Measurements from ENCODE around the gene HSD3B2. TPM values are rescaled to one million over a fixed set of nuclear protein-coding genes. Genes with fewer than 3 reads are reported as not detected.

The HSD3B2 gene
- total and polyA plus RNA-seq, 2 of the 13 experiments (the other 11 are each of a cell fraction or from before 2014, with no cell fraction given): 0.20 TPM; not detected in 1

DNA sequence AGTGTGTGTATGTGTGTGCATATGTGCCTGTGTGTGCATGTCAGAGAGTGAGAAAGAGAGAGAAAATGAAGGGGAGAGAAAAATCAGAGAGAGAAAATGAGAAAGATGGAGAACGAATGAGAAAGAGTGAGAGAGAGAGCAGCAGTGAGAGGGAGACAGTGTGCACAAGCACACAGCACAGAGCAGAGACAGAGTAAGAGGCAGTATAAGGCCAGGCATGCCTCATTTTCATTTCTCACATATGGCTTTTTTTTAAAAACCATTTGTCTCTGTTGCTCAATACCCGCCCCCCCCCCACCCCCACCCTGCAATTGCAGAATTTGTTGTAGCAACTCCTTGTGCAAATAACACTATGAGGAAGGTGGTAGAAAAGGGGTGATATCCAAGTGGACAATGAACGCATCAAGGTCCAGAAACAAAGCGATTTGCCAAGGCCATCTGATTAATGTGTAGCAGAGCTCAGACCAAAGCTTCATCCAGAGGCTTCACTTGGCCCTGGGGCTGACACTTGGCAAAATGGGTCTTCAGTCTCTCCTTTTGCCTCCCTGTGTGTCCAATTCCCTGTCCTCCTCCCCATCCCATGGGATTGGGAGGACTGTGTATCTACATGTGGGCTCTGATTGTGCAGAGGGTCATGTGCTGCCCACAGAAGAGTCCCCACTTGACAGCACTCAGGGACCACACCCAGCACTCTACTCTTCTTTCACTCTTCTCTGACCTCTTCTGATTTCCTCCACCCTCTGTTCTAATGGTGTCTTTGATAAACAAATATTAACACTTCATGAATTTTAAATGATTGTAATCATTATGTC, 53.1 kb downstream of the HSD3B2 start (continued):
- TF ChIP-seq ZBTB43 (CRISPR knock-in tag; conservative IDR thresholded peaks at IDR 0.05) (no peak), ZNF207 (IDR thresholded peaks at IDR 0.05; ENCODE audit: borderline replicate concordance) (no peak), HNF4A (CRISPR knock-in tag; IDR thresholded peaks at IDR 0.05) (peak; percentile 56), MAF1 (CRISPR knock-in tag; IDR thresholded peaks at IDR 0.05; ENCODE audit: borderline replicate concordance) (no peak), NCOR1 (IDR thresholded peaks at IDR 0.05; ENCODE audit: borderline replicate concordance, low read length) (peak; percentile 29; the same call in 1 of the 2 replicates), ZNF263 (CRISPR knock-in tag; IDR thresholded peaks at IDR 0.05) (peak; percentile 63; the same call in 1 of the 2 replicates), HHEX (CRISPR knock-in tag; IDR thresholded peaks at IDR 0.05) (peak; percentile 36; the same call in 1 of the 2 replicates), FOXP1 (IDR thresholded peaks at IDR 0.05) (no peak), FOXP1 (CRISPR knock-in tag; IDR thresholded peaks at IDR 0.05) (peak; percentile 60), PRDM4 (CRISPR knock-in tag; IDR thresholded peaks at IDR 0.05; ENCODE audit: borderline replicate concordance) (no peak), HNF4G (IDR thresholded peaks at IDR 0.05; ENCODE audit: borderline replicate concordance, low read depth, low read length) (0 out of 2 replicates have a peak, but pooled peaks have one; percentile 22), HNF4G (CRISPR knock-in tag; IDR thresholded peaks at IDR 0.05; ENCODE audit: borderline replicate concordance, low read depth) (no peak), ZNF17 (CRISPR knock-in tag; IDR thresholded peaks at IDR 0.05) (no peak), SRF (IDR thresholded peaks at IDR 0.05; ENCODE audit: low read depth, low read length) (no peak), ESRRA (CRISPR knock-in tag; IDR thresholded peaks at IDR 0.05; ENCODE audit: low read depth) (no peak)
- TF ChIP-seq, protein P1, sequence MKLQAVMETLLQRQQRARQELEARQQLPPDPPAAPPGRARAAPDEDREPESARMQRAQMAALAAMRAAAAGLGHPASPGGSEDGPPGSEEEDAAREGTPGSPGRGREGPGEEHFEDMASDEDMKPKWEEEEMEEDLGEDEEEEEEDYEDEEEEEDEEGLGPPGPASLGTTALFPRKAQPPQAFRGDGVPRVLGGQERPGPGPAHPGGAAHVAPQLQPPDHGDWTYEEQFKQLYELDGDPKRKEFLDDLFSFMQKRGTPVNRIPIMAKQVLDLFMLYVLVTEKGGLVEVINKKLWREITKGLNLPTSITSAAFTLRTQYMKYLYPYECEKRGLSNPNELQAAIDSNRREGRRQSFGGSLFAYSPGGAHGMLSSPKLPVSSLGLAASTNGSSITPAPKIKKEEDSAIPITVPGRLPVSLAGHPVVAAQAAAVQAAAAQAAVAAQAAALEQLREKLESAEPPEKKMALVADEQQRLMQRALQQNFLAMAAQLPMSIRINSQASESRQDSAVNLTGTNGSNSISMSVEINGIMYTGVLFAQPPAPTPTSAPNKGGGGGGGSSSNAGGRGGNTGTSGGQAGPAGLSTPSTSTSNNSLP (IDR thresholded peaks at IDR 0.05; ENCODE audit: low read depth, low read length): peak; percentile 68
- TF ChIP-seq, protein P2, sequence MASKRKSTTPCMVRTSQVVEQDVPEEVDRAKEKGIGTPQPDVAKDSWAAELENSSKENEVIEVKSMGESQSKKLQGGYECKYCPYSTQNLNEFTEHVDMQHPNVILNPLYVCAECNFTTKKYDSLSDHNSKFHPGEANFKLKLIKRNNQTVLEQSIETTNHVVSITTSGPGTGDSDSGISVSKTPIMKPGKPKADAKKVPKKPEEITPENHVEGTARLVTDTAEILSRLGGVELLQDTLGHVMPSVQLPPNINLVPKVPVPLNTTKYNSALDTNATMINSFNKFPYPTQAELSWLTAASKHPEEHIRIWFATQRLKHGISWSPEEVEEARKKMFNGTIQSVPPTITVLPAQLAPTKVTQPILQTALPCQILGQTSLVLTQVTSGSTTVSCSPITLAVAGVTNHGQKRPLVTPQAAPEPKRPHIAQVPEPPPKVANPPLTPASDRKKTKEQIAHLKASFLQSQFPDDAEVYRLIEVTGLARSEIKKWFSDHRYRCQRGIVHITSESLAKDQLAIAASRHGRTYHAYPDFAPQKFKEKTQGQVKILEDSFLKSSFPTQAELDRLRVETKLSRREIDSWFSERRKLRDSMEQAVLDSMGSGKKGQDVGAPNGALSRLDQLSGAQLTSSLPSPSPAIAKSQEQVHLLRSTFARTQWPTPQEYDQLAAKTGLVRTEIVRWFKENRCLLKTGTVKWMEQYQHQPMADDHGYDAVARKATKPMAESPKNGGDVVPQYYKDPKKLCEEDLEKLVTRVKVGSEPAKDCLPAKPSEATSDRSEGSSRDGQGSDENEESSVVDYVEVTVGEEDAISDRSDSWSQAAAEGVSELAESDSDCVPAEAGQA (IDR thresholded peaks at IDR 0.05; ENCODE audit: low read depth): no peak
- TF ChIP-seq, protein P2 (CRISPR knock-in tag; IDR thresholded peaks at IDR 0.05; ENCODE audit: borderline replicate concordance): no peak

Data from HepG2 (cell line).